ENCODE data around the gene DYNC1I1.

GRCh38 chr7:95875519-95875918 lies 103.2 kb downstream of the DYNC1I1 start:
- no peak for TF ChIP-seq CTCF (IDR thresholded peaks at IDR 0.05)
- no peak for TF ChIP-seq POLR2AphosphoS5 (IDR thresholded peaks at IDR 0.05)

Data from upper lobe of left lung (tissue), 4 donors.